ENCODE results near the gene RLF.
"Not testable (repeated sequence)": the region's sequence is repeated elsewhere in the genome, so short reads cannot be mapped to it uniquely, and the experiment has no call there.

Gene RLF

GRCh38 chr1:40161888-40162397 lies 756 bp downstream of the RLF start:
- in situ Hi-C loops (cut with MboI; ENCODE audit: low sequenced_read_pairs), result no loop called here

- in situ Hi-C loops (cut with MboI; ENCODE audit: low sequenced_read_pairs), result no loop called here
Measured at GRCh38 chr1:40162753-40163441, 1.7 kb downstream of the RLF start.

- in situ Hi-C loops (cut with MboI; ENCODE audit: low sequenced_read_pairs), result no loop called here
Measured at GRCh38 chr1:40167317-40167716, 6.1 kb downstream of the RLF start.

- in situ Hi-C loops (cut with MboI; ENCODE audit: low sequenced_read_pairs), result no loop called here
Measured at GRCh38 chr1:40171036-40171435, 9.8 kb downstream of the RLF start.

- in situ Hi-C loops (cut with MboI; ENCODE audit: low sequenced_read_pairs), result no loop called here
Measured at GRCh38 chr1:40174788-40175187, 13.6 kb downstream of the RLF start.

GRCh38 chr1:40176989-40177388 lies 15.8 kb downstream of the RLF start:
- in situ Hi-C loops (cut with MboI; ENCODE audit: low sequenced_read_pairs), result not testable (repeated sequence)

- in situ Hi-C loops (cut with MboI; ENCODE audit: low sequenced_read_pairs), result no loop called here
Measured at GRCh38 chr1:40178200-40178599, 17.0 kb downstream of the RLF start.

GRCh38 chr1:40179496-40180089 lies 18.4 kb downstream of the RLF start:
- in situ Hi-C loops (cut with MboI; ENCODE audit: low sequenced_read_pairs), result no loop called here

GRCh38 chr1:40183055-40183710 lies 22.0 kb downstream of the RLF start:
- in situ Hi-C loops (cut with MboI; ENCODE audit: low sequenced_read_pairs), result no loop called here

- in situ Hi-C loops (cut with MboI; ENCODE audit: low sequenced_read_pairs), result no loop called here
Measured at GRCh38 chr1:40184193-40184592, 23.0 kb downstream of the RLF start.

- in situ Hi-C loops (cut with MboI; ENCODE audit: low sequenced_read_pairs), result no loop called here
Measured at GRCh38 chr1:40185951-40186864, 25.0 kb downstream of the RLF start.

- in situ Hi-C loops (cut with MboI; ENCODE audit: low sequenced_read_pairs), result no loop called here
Measured at GRCh38 chr1:40187399-40187798, 26.2 kb downstream of the RLF start.

- in situ Hi-C loops (cut with MboI; ENCODE audit: low sequenced_read_pairs), result not testable (repeated sequence)
Measured at GRCh38 chr1:40194639-40195038, 33.5 kb downstream of the RLF start.

GRCh38 chr1:40197656-40198055 lies 36.5 kb downstream of the RLF start:
- in situ Hi-C loops (cut with MboI; ENCODE audit: low sequenced_read_pairs), result no loop called here

GRCh38 chr1:40199126-40199525 lies 37.9 kb downstream of the RLF start:
- in situ Hi-C loops (cut with MboI; ENCODE audit: low sequenced_read_pairs), result no loop called here

- in situ Hi-C loops (cut with MboI; ENCODE audit: low sequenced_read_pairs), result no loop called here
Measured at GRCh38 chr1:40204856-40205255, 43.7 kb downstream of the RLF start.

- in situ Hi-C loops (cut with MboI; ENCODE audit: low sequenced_read_pairs), result no loop called here
Measured at GRCh38 chr1:40210511-40211204, 49.5 kb downstream of the RLF start.

- in situ Hi-C loops (cut with MboI; ENCODE audit: low sequenced_read_pairs), result no loop called here
Measured at GRCh38 chr1:40218333-40218732, 57.1 kb downstream of the RLF start.

GRCh38 chr1:40221471-40221905 lies 60.3 kb downstream of the RLF start:
- in situ Hi-C loops (cut with MboI; ENCODE audit: low sequenced_read_pairs), result not testable (repeated sequence)

GRCh38 chr1:40221977-40222772 lies 61.0 kb downstream of the RLF start:
- in situ Hi-C loops (cut with MboI; ENCODE audit: low sequenced_read_pairs), result no loop called here

All from hTERT RPE-1 (cell line).